CD14-positive monocyte (primary cell): ENCODE results near the gene STARD8. TPM values are rescaled to one million over a fixed set of nuclear protein-coding genes. Genes with fewer than 3 reads are reported as not detected.

ENCODE experiments used
- DNase-seq, 3 donors: peaks; one replicate each; pipeline ENCODE4 v3.0.0-alpha.2; 2011 to 2022
- H2AFZ ChIP-seq: 2 replicates; pipeline ENCODE4 v1.6.0; 2012; ENCODE audit warnings: mild to moderate bottlenecking, low read depth, low read length, inconsistent platforms; ENCODE audit not compliant: insufficient read depth, poor library complexity, severe bottlenecking
- H3K27ac ChIP-seq, 2 donors: 1 replicate in 1 of 2; 2 replicates in 1 of 2; pipeline ENCODE4 v1.5.1; 2012 to 2013; ENCODE audit warnings: low read length in 2 of 2, control low read depth in 1 of 2, inconsistent platforms in 1 of 2, low read depth in 1 of 2, mild to moderate bottlenecking in 1 of 2
- H3K27me3 ChIP-seq, 2 donors: one replicate each; pipeline versions ENCODE4 v1.6.0 to v1.6.1; 2011 to 2013; ENCODE audit warnings: low read length in 2 of 2; ENCODE audit not compliant: control insufficient read depth in 2 of 2, insufficient read depth in 2 of 2
- H3K36me3 ChIP-seq, 2 donors: replicated peaks in 1 of 2; 1 replicate in 1 of 2; 2 replicates in 1 of 2; pipeline versions ENCODE4 v1.5.1 to v1.6.1; 2012 to 2013; ENCODE audit warnings: low read length in 2 of 2, control low read depth in 1 of 2, inconsistent platforms in 1 of 2, mild to moderate bottlenecking in 1 of 2; ENCODE audit not compliant: insufficient read depth in 2 of 2, control insufficient read depth in 1 of 2
- H3K4me1 ChIP-seq, 2 donors: 1 replicate in 1 of 2; 2 replicates in 1 of 2; pipeline versions ENCODE4 v1.5.1 to v1.6.1; 2012 to 2013; ENCODE audit warnings: low read length in 2 of 2, control low read depth in 1 of 2, inconsistent platforms in 1 of 2, mild to moderate bottlenecking in 1 of 2, moderate library complexity in 1 of 2; ENCODE audit not compliant: insufficient read depth in 2 of 2, control insufficient read depth in 1 of 2
- H3K4me2 ChIP-seq: replicated peaks from 2 replicates; pipeline ENCODE3; 2012; ENCODE audit warnings: low read length, moderate library complexity, mild to moderate bottlenecking; ENCODE audit not compliant: poor library complexity, severe bottlenecking; ENCODE audit errors: extremely low read depth
- H3K4me3 ChIP-seq, 3 experiments: fragments of 200-600 bp in 1 of 3; sonication (generic) in 1 of 3; replicated peaks in 1 of 3; 1 replicate in 2 of 3; 2 replicates in 1 of 3; pipeline ENCODE4 v1.5.1; 2011 to 2013; ENCODE audit warnings: low read length in 3 of 3, mild to moderate bottlenecking in 3 of 3, control low read depth in 2 of 3, low read depth in 2 of 3, inconsistent platforms in 1 of 3, moderate library complexity in 1 of 3
- H3K79me2 ChIP-seq: 2 replicates; pipeline ENCODE4 v1.6.0; 2012; ENCODE audit warnings: mild to moderate bottlenecking, control low read depth, inconsistent platforms, low read length, moderate library complexity; ENCODE audit not compliant: insufficient read depth
- H3K9ac ChIP-seq: 2 replicates; pipeline ENCODE4 v1.6.0; 2017; ENCODE audit warnings: low read length, mild to moderate bottlenecking; ENCODE audit not compliant: insufficient read depth, poor library complexity, severe bottlenecking
- H3K9me3 ChIP-seq, 2 donors: replicated peaks in 1 of 2; 1 replicate in 1 of 2; 2 replicates in 1 of 2; pipeline versions ENCODE4 v1.5.1 to v1.6.1; 2012 to 2013; ENCODE audit warnings: low read length in 2 of 2, control low read depth in 1 of 2; ENCODE audit not compliant: control insufficient read depth in 1 of 2, insufficient read depth in 1 of 2
- H4K20me1 ChIP-seq: 2 replicates; pipeline ENCODE4 v1.6.0; 2012; ENCODE audit warnings: mild to moderate bottlenecking, low read length, control low read depth, moderate library complexity; ENCODE audit not compliant: insufficient read depth
- H3K27ac Mint-ChIP-seq, 7 donors: one replicate each; pipeline ENCODE4 v1.8.0; 2020; ENCODE audit warnings: mild to moderate bottlenecking in 7 of 7, mixed read lengths in 7 of 7, moderate library complexity in 6 of 7, inconsistent platforms in 2 of 7
- H3K27me3 Mint-ChIP-seq, 3 donors: one replicate each; pipeline ENCODE4 v1.8.0; 2021 to 2022; ENCODE audit warnings: low read depth in 3 of 3, mild to moderate bottlenecking in 3 of 3, mixed read lengths in 3 of 3, moderate library complexity in 3 of 3, inconsistent platforms in 1 of 3
- H3K36me3 Mint-ChIP-seq, 2 donors: one replicate each; pipeline ENCODE4 v1.8.0; 2020; ENCODE audit warnings: mixed read lengths in 2 of 2, inconsistent platforms in 1 of 2, mild to moderate bottlenecking in 1 of 2
- H3K4me1 Mint-ChIP-seq: one replicate; pipeline ENCODE4 v1.8.0; 2020; ENCODE audit warnings: mild to moderate bottlenecking, mixed read lengths
- H3K4me3 Mint-ChIP-seq, 2 donors: one replicate each; pipeline ENCODE4 v1.8.0; 2020; ENCODE audit warnings: mild to moderate bottlenecking in 2 of 2, mixed read lengths in 2 of 2, moderate library complexity in 1 of 2
- H3K9me3 Mint-ChIP-seq, 7 donors: one replicate each; pipeline ENCODE4 v1.8.0; 2020 to 2022; ENCODE audit warnings: mixed read lengths in 7 of 7, mild to moderate bottlenecking in 6 of 7, moderate library complexity in 6 of 7, inconsistent platforms in 2 of 7
- WGBS: methylation state at CpG from one replicate; pipeline ENCODE4 v1.1.5; 2013; ENCODE audit warnings: missing lambda C conversion rate; ENCODE audit not compliant: insufficient coverage; 5-methylcytosine and 5-hydroxymethylcytosine counted together
- intact Hi-C, 2 donors: fragments of 100-400 bp; cut with micrococcal nuclease; formaldehyde crosslinking; loops; one replicate each; pipeline versions ENCODE4 v1.15.0 to v1.15.1; 2023
- polyA plus RNA-seq, 3 donors: library from polyadenylated mRNA; depleted of rRNA in 1 of 3; unstranded in 2 of 3; stranded (reverse) in 1 of 3; fragments of 300-500 nt in 2 of 3; fragments of >200 nt in 1 of 3; fragmentation: Illumina TruSeq in 2 of 3; gene quantifications; 1 replicate in 2 of 3; 2 replicates in 1 of 3; pipeline ENCODE4 v1.2.3, GENCODE V29; 2012 to 2021
- TF ChIP-seq, protein P1 (sequence below): fragments of 200-600 bp; IDR thresholded peaks from one replicate; pipeline ENCODE4 v1.8.0; 2022; ENCODE audit warnings: antibody characterized with exemption, mild to moderate bottlenecking

The STARD8 gene
- polyA plus RNA-seq, 3 donors: 1.2 to 4.1 (median 1.7) TPM

DNA sequence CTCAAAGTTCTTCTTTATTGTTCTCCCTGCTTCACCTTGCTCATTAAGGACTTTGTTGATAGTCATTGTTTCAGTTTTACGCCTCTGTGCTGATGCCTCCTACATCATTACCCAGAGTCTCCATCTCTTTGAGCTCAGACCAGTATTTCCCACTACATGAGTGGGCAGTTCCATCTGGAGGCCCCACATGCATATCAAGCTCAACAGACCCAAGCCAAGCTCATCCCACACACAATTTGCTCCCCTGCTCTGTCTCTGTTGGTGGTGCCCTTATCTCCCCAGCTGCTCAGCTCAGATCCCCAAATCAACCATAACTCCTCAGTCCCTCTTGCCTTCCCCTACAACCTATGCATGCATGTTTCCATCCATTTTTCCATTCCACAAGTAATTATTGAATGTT, 96.3 kb downstream of the STARD8 start:
- peaks cover 0 to 7% (median 1%) of the 10 kb centered on the region in 3 donors for H3K27me3 Mint-ChIP-seq
- no CpG with 5 or more reads among the region's 1 CpG for WGBS
- no peak for DNase-seq
- H3K36me3 Mint-ChIP-seq: no peaks in the 10 kb centered on the region
- H3K9me3 Mint-ChIP-seq: peaks cover 0 to 7% (median 0%) of the 10 kb centered on the region in 7 donors
- peaks cover 2% of the 10 kb centered on the region for H3K4me1 Mint-ChIP-seq
- Histone ChIP-seq H3K4me1 (no peaks in the 10 kb centered on the region), H3K9me3 (no peaks in the 10 kb centered on the region), H3K27ac (no peak overlapping the region), H3K27me3 (no peaks in the 10 kb centered on the region), H3K4me3 (no peak overlapping the region), H3K36me3 (no peaks in the 10 kb centered on the region), H3K79me2 (no peaks in the 10 kb centered on the region), H2AFZ (no peak overlapping the region), H3K9ac (no peak overlapping the region), H4K20me1 (no peaks in the 10 kb centered on the region), H3K4me2 (no peak overlapping the region)
- TF ChIP-seq, protein P1, sequence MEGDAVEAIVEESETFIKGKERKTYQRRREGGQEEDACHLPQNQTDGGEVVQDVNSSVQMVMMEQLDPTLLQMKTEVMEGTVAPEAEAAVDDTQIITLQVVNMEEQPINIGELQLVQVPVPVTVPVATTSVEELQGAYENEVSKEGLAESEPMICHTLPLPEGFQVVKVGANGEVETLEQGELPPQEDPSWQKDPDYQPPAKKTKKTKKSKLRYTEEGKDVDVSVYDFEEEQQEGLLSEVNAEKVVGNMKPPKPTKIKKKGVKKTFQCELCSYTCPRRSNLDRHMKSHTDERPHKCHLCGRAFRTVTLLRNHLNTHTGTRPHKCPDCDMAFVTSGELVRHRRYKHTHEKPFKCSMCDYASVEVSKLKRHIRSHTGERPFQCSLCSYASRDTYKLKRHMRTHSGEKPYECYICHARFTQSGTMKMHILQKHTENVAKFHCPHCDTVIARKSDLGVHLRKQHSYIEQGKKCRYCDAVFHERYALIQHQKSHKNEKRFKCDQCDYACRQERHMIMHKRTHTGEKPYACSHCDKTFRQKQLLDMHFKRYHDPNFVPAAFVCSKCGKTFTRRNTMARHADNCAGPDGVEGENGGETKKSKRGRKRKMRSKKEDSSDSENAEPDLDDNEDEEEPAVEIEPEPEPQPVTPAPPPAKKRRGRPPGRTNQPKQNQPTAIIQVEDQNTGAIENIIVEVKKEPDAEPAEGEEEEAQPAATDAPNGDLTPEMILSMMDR: no peak
- H3K4me3 Mint-ChIP-seq: no peak overlapping the region
- no peak overlapping the region for H3K27ac Mint-ChIP-seq
- intact Hi-C loops: no loop called here

DNA sequence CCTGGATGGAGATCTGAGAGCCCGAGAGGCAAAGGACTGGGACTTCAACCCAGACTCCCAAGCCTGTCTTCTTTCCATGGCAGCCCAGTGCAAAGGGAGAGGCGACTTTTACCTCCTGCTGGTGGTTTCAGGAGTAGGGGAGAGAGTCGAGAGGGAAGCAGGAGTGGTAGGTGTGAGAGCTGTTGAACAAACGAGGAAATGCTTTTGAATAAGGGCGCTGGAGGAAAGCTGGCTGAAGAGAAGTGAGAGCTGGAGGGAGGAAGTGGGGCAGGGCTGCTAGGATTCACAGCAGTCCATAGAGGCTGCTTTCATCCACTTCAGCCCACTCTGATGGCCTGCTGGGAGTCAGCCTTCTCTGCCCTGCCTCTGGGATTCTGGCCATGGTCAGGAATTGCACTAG, 99.5 kb downstream of the STARD8 start:
- Histone ChIP-seq H3K27me3 (no peaks in the 10 kb centered on the region), H4K20me1 (no peaks in the 10 kb centered on the region), H3K36me3 (no peaks in the 10 kb centered on the region), H3K79me2 (no peaks in the 10 kb centered on the region), H3K9ac (no peak overlapping the region), H3K27ac (no peak overlapping the region), H2AFZ (no peak overlapping the region), H3K4me3 (no peak overlapping the region), H3K9me3 (no peaks in the 10 kb centered on the region), H3K4me1 (no peaks in the 10 kb centered on the region), H3K4me2 (no peak overlapping the region)
- intact Hi-C loops: no loop called here
- Mint-ChIP-seq H3K36me3 (no peaks in the 10 kb centered on the region), H3K4me3 (no peak overlapping the region), H3K27me3 (peaks cover 0 to 7% (median 1%) of the 10 kb centered on the region in 3 donors), H3K4me1 (peaks cover 2% of the 10 kb centered on the region), H3K27ac (peak overlapping the region in 1 of 7 donors; percentile 38), H3K9me3 (peaks cover 0 to 5% (median 0%) of the 10 kb centered on the region in 7 donors)
- TF ChIP-seq, protein P1: no peak
- WGBS: 0% methylated on average over 3 of the region's 5 CpGs
- no peak for DNase-seq
